Loucy (cell line): ENCODE results near the gene AGGF1.

Experiments used
- H2AFZ ChIP-seq: fragments of 200-600 bp; sonication (generic); 2 replicates; pipeline ENCODE4 v1.6.0; 2016; ENCODE audit warnings: antibody characterized with exemption, mild to moderate bottlenecking, low read length, moderate library complexity
- H3F3A ChIP-seq: fragments of 200-600 bp; 2 replicates; pipeline ENCODE4 v1.6.0; 2016; ENCODE audit warnings: antibody characterized with exemption, low read depth, mild to moderate bottlenecking
- H3K27me3 ChIP-seq: fragments of 200-600 bp; sonication (generic); 2 replicates; pipeline ENCODE4 v1.6.1; 2014; ENCODE audit warnings: low read length, mild to moderate bottlenecking; ENCODE audit not compliant: insufficient read depth, poor library complexity, severe bottlenecking
- H3K36me3 ChIP-seq: fragments of 200-600 bp; sonication (generic); 2 replicates; pipeline ENCODE4 v1.6.1; 2016; ENCODE audit warnings: low read length; ENCODE audit not compliant: insufficient read depth
- H3K4me1 ChIP-seq: fragments of 200-600 bp; sonication (generic); 2 replicates; pipeline ENCODE4 v1.5.1; 2014; ENCODE audit warnings: low read length, mild to moderate bottlenecking; ENCODE audit not compliant: insufficient read depth, poor library complexity, severe bottlenecking
- H3K4me2 ChIP-seq: fragments of 200-600 bp; sonication (generic); 2 replicates; pipeline ENCODE4 v1.6.0; 2014; ENCODE audit warnings: antibody characterized with exemption, low read length, low read depth, mild to moderate bottlenecking; ENCODE audit not compliant: poor library complexity, severe bottlenecking
- H3K4me3 ChIP-seq: fragments of 200-600 bp; sonication (generic); 2 replicates; pipeline ENCODE4 v1.5.1; 2014; ENCODE audit warnings: low read length, mild to moderate bottlenecking, mixed read lengths; ENCODE audit not compliant: poor library complexity, severe bottlenecking
- H3K79me2 ChIP-seq: fragments of 200-600 bp; sonication (generic); 2 replicates; pipeline ENCODE4 v1.6.1; 2014; ENCODE audit warnings: low read length; ENCODE audit not compliant: insufficient read depth
- H3K9ac ChIP-seq: fragments of 200-600 bp; sonication (generic); 2 replicates; pipeline ENCODE4 v1.6.0; 2014; ENCODE audit warnings: mild to moderate bottlenecking, low read depth, low read length, moderate library complexity; ENCODE audit not compliant: poor library complexity, severe bottlenecking
- H3K9me2 ChIP-seq: fragments of 200-600 bp; sonication (generic); replicated peaks from 2 replicates; pipeline ENCODE4 v1.6.1; 2016; ENCODE audit warnings: low read depth, low read length, mixed read lengths
- H3K9me3 ChIP-seq: fragments of 200-600 bp; sonication (generic); 2 replicates; pipeline ENCODE4 v1.6.1; 2014; ENCODE audit warnings: mild to moderate bottlenecking, antibody characterized with exemption, low read length, low read depth; ENCODE audit not compliant: insufficient read depth
- H4K20me1 ChIP-seq: fragments of 200-600 bp; sonication (generic); 2 replicates; pipeline ENCODE4 v1.6.0; 2014; ENCODE audit warnings: antibody characterized with exemption, low read length, mild to moderate bottlenecking; ENCODE audit not compliant: insufficient read depth, poor library complexity, severe bottlenecking
- EZH2phosphoT487 ChIP-seq: fragments of 200-600 bp; IDR thresholded peaks from 2 replicates; pipeline ENCODE4 v1.6.1; 2018; ENCODE audit warnings: antibody characterized with exemption, mild to moderate bottlenecking, moderate library complexity, borderline replicate concordance
- TF ChIP-seq, protein P1 (sequence below): fragments of 200-600 bp; sonication (generic); conservative IDR thresholded peaks from 2 replicates; pipeline ENCODE4 v1.5.1; 2014; ENCODE audit warnings: mild to moderate bottlenecking, antibody characterized with exemption, low read length

Gene AGGF1

DNA sequence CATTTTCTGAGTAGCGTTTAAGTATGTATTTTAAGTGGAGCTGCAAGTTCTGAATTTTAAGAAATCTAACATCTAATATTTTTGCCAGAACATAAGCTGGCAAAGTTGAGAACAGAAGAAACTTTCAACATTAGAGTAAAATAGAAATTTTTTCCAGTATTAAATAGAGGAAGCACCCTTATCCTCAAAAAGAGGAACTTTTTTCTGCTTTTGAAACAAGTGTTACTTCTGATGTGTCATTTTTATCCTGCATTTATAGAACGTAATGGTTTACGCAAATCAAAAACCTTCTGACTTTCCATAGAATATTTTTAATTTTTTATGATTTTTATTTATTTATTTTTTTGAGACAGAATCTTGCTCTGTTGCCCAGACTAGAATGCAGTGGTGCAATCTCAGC is 35.1 kb downstream of the AGGF1 start:
- Histone ChIP-seq H3F3A (no peaks in the 10 kb centered on the region), H3K9me2 (no peaks in the 10 kb centered on the region), H3K4me3 (no peak overlapping the region), H3K4me1 (peaks cover 9% of the 10 kb centered on the region), H3K36me3 (peaks cover 58% of the 10 kb centered on the region), H4K20me1 (no peaks in the 10 kb centered on the region), H2AFZ (no peak overlapping the region), H3K4me2 (no peak overlapping the region), H3K9me3 (no peaks in the 10 kb centered on the region), H3K79me2 (no peaks in the 10 kb centered on the region), H3K9ac (no peak overlapping the region), H3K27me3 (no peaks in the 10 kb centered on the region)
- TF ChIP-seq, protein P1, sequence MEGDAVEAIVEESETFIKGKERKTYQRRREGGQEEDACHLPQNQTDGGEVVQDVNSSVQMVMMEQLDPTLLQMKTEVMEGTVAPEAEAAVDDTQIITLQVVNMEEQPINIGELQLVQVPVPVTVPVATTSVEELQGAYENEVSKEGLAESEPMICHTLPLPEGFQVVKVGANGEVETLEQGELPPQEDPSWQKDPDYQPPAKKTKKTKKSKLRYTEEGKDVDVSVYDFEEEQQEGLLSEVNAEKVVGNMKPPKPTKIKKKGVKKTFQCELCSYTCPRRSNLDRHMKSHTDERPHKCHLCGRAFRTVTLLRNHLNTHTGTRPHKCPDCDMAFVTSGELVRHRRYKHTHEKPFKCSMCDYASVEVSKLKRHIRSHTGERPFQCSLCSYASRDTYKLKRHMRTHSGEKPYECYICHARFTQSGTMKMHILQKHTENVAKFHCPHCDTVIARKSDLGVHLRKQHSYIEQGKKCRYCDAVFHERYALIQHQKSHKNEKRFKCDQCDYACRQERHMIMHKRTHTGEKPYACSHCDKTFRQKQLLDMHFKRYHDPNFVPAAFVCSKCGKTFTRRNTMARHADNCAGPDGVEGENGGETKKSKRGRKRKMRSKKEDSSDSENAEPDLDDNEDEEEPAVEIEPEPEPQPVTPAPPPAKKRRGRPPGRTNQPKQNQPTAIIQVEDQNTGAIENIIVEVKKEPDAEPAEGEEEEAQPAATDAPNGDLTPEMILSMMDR, result no peak
- TF ChIP-seq EZH2phosphoT487, result no peak

DNA sequence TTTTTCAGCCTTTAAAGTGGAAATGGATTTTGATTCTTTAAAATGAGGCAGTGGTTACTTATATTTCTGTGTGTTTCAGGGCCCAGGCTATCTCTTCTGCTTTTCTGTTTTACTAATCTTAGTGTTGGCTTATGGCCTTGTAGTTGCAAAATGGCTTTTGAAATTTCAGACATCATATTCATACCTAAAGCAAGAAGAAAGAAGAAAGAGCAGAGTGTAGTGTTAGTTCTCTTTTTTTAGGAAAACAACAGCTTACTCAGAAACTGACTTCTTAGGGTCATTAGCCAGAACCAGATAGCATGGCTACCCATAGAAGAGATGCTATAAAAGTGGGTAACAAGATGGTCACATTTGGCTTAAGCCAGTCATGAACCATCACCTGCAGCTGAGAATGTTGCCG is 36.0 kb downstream of the AGGF1 start:
- Histone ChIP-seq H3K27me3 (no peaks in the 10 kb centered on the region), H3K79me2 (no peaks in the 10 kb centered on the region), H3F3A (no peaks in the 10 kb centered on the region), H4K20me1 (no peaks in the 10 kb centered on the region), H3K36me3 (peaks cover 49% of the 10 kb centered on the region), H3K4me2 (no peak overlapping the region), H2AFZ (no peak overlapping the region), H3K4me1 (peaks cover 9% of the 10 kb centered on the region), H3K4me3 (no peak overlapping the region), H3K9me2 (no peaks in the 10 kb centered on the region), H3K9me3 (no peaks in the 10 kb centered on the region), H3K9ac (no peak overlapping the region)
- TF ChIP-seq, protein P1, result no peak
- no peak for TF ChIP-seq EZH2phosphoT487

DNA sequence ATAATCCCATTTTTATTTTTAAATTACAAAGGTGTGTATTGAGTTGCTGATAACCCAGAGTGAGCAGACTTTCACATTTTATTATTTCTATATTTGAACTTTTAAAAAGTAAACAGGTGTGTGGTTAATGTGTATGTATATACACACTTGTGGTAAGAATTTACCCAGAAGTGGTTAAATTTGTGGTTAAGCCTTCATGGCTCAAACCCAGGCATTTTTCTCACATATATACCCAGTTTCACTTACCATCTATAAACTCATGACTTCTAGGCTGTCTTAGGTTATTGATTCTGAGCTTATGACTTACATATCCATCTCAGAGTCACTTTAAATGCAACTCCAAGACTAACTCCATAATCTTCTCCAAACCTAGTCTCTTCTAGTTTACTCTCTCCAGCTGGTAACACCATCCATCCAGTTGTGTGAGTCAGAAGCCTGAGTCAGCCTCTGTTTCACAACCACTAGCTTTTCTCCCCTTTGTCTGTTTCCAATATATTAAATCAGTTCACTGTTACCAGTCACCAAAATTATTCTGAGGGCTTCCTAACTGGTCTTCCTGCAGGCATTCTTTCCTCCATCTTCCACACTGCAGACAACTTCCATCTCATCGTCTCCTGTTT is 36.7 kb downstream of the AGGF1 start:
- H3K4me2 ChIP-seq, result no peak overlapping the region
- no peak overlapping the region for H3K9ac ChIP-seq
- H3K36me3 ChIP-seq, result peaks cover 42% of the 10 kb centered on the region

More for the DNA sequence above, 36.7 kb downstream of the AGGF1 start:
- no peaks in the 10 kb centered on the region for H3K27me3 ChIP-seq
- H3K4me1 ChIP-seq, result peaks cover 9% of the 10 kb centered on the region
- H3F3A ChIP-seq, result no peaks in the 10 kb centered on the region
- H4K20me1 ChIP-seq, result no peaks in the 10 kb centered on the region
- TF ChIP-seq EZH2phosphoT487, result no peak
- TF ChIP-seq, protein P1, result no peak
- no peaks in the 10 kb centered on the region for H3K79me2 ChIP-seq
- no peaks in the 10 kb centered on the region for H3K9me3 ChIP-seq
- H2AFZ ChIP-seq, result no peak overlapping the region
- H3K4me3 ChIP-seq, result no peak overlapping the region
- H3K9me2 ChIP-seq, result no peaks in the 10 kb centered on the region
